GM18502 (cell line): ENCODE measurements around the gene JAG1.

Experiments
- ATAC-seq: cut with Tn5 transposase; IDR thresholded peaks from one replicate; pipeline ENCODE4 v1.9.1; 2021; ENCODE audit warnings: mild to moderate bottlenecking; ENCODE audit not compliant: unreplicated experiment, poor library complexity

Gene JAG1

GRCh38 chr20:10701607-10702006, 27.8 kb upstream of the JAG1 start:
- ATAC-seq, result no peak

DNA sequence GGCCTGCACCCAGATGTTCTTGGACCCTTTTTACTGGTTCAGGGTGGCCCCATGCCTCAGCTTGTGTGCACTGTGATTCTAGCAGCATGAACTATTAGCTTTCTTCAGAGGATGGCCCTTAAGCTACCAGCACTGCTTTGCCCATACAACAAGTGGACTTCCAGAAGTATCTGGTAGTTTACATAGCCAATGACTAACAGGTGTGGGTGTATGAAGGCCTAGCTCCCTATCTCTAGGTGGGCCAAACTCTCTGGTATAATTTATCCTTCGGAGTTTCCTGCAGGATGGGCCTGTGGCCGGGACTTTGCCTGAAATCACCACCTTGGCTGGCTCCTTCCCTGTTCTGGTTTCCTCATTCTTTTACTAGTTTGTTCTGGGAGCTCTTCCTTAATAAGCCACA, 26.1 kb upstream of the JAG1 start:
- no peak for ATAC-seq

DNA sequence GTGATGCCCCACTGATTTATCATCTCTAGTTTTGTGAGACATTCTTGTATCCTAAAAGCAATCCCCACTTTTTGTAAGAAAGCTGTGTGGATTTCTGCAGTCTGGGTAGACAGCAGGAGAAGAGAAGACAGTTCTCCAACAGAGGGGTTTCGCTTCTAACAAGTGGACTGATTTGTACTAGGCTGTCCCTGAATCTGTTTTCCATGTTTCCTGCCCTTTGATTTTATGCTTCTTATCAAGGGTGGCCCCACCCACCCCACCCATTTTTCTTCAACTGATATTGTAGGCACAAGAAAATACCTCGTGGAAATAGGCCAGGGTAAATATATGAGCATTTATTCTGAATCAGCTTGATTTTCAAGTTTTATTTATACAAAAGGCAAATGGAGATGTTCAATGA, 25.7 kb upstream of the JAG1 start:
- no peak for ATAC-seq

GRCh38 chr20:10696650-10697049, 22.9 kb upstream of the JAG1 start:
- peak; percentile 59 for ATAC-seq

DNA sequence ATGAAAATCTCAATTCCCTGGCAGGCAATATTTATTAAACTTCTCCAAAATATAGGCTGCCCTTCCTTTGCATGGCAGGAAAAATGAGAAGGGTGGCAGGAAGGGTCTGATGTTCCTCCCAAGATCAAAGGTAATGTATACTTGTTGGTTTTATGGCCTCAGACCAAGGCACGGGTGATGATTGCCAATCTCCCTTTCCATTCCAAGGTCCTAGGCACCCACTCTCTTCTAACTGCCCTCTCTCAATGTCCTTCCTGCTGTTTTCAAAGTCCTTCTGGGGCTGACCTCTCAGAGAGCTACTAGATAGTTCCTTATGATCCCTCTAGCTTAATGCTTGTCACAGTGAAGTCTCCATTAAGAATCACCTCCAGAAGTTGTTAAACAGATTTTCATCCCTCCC, 15.6 kb upstream of the JAG1 start:
- ATAC-seq, result no peak

DNA sequence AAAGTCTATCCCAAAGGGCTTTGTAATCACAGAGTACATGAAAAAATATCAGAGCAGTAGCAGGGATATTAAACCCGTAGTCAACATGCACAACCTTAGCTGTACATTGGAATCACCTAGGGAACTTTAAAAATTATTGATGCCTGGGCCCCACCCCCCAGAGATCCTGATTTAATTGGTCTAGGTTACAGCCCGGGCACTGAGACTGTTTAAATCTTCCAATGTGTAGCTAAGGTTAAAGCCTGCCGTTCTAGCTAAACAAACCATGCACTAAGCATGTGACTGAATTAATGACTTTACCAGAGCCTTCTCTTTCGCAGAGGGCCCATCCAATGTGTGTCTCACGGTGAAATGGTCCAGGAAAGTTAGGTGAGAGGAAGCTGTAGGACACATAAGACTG, 14.1 kb upstream of the JAG1 start:
- ATAC-seq, result no peak

DNA sequence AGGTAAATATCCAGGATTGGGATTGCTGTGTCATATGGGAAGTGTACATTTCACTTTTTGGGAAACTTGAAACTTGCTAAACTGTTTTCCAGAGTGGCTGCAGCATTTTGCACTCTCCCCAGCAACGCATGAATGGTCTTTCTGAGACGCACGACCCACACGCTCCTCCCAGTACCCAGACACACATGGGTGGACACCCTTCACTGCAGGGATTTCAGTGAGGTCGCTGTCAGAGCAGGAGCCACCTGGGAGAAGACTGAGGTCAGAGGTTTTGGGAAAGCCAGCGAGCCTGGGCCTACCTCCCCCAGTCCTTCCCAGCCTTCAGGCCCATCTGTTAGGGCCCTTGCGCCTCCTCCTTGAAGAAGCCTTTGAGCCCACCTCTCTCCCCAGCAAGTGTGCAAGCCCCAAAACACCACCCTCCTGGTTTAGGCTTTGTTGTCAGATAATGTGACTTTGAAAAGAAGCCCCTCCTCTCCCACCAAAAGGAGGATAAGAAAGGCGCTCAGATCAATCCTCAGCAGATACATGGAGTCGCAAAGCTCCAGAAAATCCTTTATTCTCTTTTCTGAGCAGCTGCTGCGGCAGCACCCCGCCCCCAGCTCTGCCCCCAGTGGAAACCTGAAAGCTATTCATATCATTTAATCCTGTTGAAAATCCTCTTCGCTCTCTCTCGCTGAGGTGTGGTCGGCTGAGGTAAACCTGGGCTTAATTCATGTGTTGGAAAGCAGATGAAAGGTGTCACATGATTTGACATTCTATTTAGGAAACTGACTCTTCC, 12.7 kb upstream of the JAG1 start:
- ATAC-seq, result no peak

GRCh38 chr20:10683537-10683936, 9.7 kb upstream of the JAG1 start:
- no peak for ATAC-seq

DNA sequence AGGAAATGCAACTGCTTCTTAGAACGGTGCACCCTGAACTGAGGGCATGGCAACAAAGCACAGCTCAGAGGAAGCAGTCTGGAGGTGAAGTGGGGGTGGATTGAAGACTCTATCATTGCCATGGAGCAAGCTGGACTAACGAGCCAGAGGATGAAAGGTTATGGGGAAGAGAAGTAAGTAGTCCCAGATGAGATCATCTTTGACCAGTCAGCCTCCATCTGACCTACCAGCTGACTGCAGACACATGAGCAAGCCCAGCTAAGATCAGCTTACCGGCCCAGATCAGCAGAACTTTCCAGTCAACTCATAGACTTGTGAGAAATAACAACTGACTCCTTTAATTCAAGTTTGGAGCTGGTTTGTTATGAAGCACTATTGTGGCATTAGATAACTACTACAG, 9.1 kb upstream of the JAG1 start:
- no peak for ATAC-seq

DNA sequence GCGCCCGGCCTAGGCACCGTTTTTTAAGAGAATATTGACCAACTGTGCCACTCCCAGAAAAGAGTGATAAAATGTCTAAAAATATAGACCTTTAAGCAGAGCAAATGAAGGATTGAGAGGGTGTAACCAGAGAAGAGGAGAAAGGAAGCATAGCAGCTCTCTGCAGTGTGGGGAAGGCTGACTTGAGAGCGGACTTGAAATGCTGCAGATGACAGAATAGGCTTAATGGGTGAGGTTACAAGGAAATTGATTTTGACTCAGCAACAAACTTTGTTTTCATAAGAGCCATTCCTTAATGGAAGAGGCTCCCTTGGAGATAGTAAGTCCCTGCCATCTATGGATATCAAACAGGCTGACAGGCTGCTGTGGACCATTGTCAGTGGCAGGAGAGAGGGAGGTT, 7.7 kb upstream of the JAG1 start:
- no peak for ATAC-seq

- no peak for ATAC-seq
Observed at GRCh38 chr20:10680571-10680970, 6.8 kb upstream of the JAG1 start.

DNA sequence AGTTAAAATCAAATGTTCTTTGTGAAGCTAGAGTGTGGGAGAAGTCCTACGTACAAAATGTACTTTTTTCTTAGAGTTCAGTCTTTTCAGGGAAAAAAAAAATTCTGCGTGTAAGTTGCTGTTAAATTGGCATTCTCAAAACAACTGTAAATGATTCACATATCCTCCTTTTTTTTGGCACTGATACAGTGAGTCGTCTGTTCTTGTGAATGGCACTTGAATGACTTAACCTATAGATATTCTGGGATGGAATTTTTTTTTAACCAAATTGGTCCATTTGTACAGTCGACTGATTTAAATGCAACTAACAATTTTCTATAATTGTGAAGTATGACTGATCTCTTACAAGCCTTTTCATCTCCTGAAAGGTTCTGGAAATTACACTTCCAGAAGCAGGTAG, 5.5 kb upstream of the JAG1 start:
- ATAC-seq, result no peak

DNA sequence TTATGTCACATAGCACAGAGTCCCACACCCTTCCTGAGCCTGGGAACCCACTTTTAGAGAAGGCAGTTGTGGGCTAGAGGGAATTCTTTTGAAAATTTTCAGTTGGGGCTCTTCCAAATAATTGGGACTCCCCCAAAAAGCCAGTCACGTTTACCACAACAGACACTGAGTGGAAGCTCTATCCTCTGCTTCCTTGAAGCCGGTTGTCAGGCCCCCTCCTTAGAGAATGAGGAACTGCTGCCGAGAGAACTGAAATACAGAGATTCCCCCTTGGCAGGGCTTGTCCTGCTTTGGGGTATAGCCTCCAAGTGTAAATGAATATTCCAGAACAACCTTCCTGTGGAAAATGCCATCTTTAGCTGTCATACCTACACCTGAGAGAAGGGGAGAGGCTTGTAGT, 2.7 kb upstream of the JAG1 start:
- no peak for ATAC-seq

DNA sequence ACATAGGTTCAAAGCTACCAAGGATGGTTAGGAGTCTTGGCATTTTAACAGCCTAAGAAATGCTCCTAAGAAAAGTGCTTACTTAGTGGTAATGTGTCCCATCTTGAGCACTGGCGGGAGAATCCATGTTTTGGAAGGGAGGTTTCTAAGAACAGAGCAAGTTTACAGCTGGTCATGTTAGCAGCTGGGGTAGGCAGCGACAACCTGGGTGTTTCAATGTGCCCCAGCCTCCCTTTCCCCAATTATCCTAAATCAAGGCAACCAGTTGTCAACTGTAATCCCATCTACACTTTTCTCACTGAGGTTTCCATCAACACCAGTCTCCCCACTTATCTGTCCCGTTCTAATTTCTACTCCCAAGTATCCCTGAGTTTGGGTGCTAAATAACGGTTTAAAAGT, 1.6 kb upstream of the JAG1 start:
- ATAC-seq, result no peak

- peak; percentile 53 for ATAC-seq
Observed at GRCh38 chr20:10674684-10675449, 1.1 kb upstream of the JAG1 start.

DNA sequence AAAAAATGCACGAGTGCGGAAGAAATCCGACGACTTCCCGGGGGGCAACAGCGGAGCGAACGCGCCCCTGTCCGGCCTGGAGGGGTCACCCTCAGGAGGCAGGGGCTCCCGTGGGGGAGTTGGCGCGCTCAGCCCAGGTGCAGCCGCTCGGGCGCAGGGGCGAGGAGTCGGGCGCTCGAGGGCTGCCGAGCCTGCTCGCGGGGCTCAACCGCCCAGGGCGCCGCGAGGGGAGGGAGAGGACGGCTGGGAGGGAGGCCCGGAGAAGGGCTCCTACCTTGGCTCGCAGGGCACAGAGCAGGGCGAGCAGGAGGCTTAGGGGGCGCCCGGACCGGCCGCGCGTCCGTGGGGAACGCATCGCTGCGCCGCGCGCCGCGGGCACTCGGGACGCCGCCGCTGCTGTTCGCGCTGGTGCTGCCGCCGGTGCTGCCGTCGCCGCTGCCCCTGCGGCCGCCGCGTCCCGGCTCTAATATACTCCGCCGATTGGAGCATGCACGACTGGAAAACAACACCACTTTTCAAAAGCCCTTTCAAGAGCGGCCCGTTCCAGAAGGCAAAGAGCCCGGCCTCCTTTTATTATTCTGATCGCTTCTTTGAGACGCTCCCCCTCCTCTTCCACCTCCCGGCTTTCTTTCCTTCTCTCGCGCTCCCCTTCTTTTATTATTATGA, 490 bp downstream of the JAG1 start:
- no peak for ATAC-seq

- no peak for ATAC-seq
Observed at GRCh38 chr20:10672624-10673127, 1.1 kb downstream of the JAG1 start.

DNA sequence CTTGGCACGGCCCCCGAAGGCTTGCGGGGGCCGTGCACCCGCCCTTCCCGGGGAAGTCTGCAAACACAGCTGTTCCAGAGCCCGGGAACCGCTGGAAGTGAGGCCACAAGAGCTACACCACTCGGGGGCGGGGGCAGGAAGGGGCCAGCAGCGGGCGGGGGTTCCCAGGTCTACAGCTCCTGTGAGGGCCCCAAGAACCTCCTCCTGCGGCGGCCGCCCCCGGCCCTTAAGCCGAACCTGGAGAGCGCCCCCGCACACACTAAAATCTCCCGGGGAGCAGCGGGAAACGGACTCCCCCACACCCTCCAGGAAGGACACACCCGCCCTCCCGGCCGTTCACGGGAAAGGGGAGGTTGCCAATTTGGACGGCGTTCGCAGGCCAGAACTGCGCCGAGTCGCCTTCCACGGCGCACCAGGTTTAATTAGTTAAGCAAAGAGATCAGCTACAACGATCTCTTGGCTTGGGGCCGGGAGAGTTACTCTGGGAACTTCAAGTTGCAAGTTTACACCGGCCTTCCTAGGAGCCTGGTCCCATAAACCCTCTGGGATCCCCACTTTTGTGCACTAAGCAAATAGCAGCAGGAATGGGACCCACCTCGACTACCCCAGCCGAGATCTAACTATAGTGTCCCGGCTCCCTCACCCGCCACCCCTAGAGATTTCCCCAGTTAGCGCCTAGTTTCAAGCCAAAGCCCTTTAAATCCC, 1.7 kb downstream of the JAG1 start:
- no peak for ATAC-seq

DNA sequence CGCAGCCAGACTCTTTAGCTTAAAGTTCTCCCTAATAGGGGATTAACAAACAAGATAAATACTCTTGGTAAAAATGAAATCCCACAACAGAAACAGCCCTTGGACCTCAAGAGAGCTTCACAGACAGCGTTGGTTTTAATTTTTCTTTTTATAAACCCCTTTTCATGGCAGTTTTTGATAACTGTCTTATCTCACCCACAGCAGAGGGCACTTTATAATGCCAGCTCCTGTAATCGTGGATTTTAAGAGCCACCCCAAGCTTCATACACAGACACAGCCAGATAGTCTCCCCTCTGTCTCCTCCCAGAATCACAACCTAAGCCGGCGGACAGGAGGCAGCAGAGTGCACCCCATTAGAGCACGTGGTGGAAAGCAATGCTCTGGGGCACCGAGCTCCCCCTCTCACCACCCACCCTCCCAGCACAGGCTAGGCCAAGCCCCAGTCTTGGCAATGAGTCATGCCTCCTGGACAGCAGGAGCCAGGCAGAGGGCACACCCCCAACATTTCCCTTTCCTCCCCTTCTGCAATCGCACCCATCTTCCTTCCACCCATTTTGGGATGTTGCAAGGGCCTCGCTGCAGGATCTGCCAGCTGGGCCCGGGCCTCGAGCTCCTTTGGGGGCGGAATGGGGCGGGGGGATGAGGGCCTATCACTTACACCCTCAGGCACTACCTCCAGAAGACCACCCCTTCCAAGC, 2.4 kb downstream of the JAG1 start:
- peak; percentile 35 for ATAC-seq
